HepG2 (cell line): Measurements from ENCODE around the gene GLUD1. TPM values are rescaled to one million over a fixed set of nuclear protein-coding genes. Genes with fewer than 3 reads are reported as not detected.
"Not testable (repeated sequence)": the region's sequence is repeated elsewhere in the genome, so short reads cannot be mapped to it uniquely, and the experiment has no call there.

ENCODE experiments used
- ATAC-seq: fragments of 200-7000 bp; cut with Tn5 transposase; 3 replicates; pipeline ENCODE4 v1.9.1; 2020; ENCODE audit warnings: mild to moderate bottlenecking, moderate library complexity
- BruUV-seq: library from RNA; stranded (reverse); fragments of 400-500 nt; replicated peaks from 2 replicates; lab custom pipeline; 2021; lab: Mats Ljungman, UMichigan
- CTCF ChIA-PET: fragments of 300-600 bp; formaldehyde crosslinking; extraction: SDS; loops from one replicate; lab custom pipeline; 2021; ENCODE audit warnings: low total read pairs, inconsistent platforms, low intra/inter-chr PET ratio; lab: Yijun Ruan, JAX
- POLR2A ChIA-PET: fragments of 350-600 bp; sonication (Branson Sonifier 250); formaldehyde crosslinking; loops from one replicate; lab custom pipeline; 2020; ENCODE audit warnings: antibody characterized with exemption, inconsistent platforms; lab: Yijun Ruan, JAX
- DNase-seq: peaks from one replicate; pipeline ENCODE4 v3.0.0-alpha.2; 2015; ENCODE audit warnings: low spot score
- FAIRE-seq: peaks from 3 replicates; lab custom pipeline; 2011; peaks lifted over from hg19 to GRCh38; lab: Jason Lieb, UNC
- H2AFZ ChIP-seq: one replicate; pipeline ENCODE4 v1.6.1; 2011; ENCODE audit warnings: low read length, inconsistent platforms
- H3K27ac ChIP-seq: fragments of 300-600 bp; 3 replicates; pipeline ENCODE4 v1.8.0; 2011; ENCODE audit warnings: mixed run types, mild to moderate bottlenecking, mixed read lengths, low read length, inconsistent platforms; ENCODE audit not compliant: insufficient read depth; ENCODE audit errors: extremely low read length
- H3K27me3 ChIP-seq, 2 experiments: fragments of 200-600 bp in 1 of 2; 2 replicates in 1 of 2; 3 replicates in 1 of 2; pipeline versions ENCODE4 v1.6.0 to v1.8.0; 2011; ENCODE audit warnings: low read length in 2 of 2, mild to moderate bottlenecking in 2 of 2, moderate library complexity in 2 of 2, inconsistent platforms in 1 of 2; ENCODE audit not compliant: insufficient read depth in 2 of 2, control insufficient read depth in 1 of 2
- H3K36me3 ChIP-seq, 2 experiments: fragments of 200-600 bp in 1 of 2; replicated peaks in 1 of 2; 2 replicates in 1 of 2; 3 replicates in 1 of 2; pipeline versions ENCODE4 v1.5.1 to v1.8.0; 2011; ENCODE audit warnings: low read length in 2 of 2, inconsistent platforms in 1 of 2; ENCODE audit not compliant: insufficient read depth in 2 of 2, control insufficient read depth in 1 of 2
- H3K4me1 ChIP-seq: 2 replicates; pipeline ENCODE4 v1.5.1; 2012; ENCODE audit warnings: low read length, inconsistent platforms; ENCODE audit not compliant: insufficient read depth
- H3K4me2 ChIP-seq: 2 replicates; pipeline ENCODE4 v1.6.0; 2011; ENCODE audit warnings: low read depth, low read length, inconsistent platforms
- H3K4me3 ChIP-seq, 3 experiments: fragments of 200-600 bp in 1 of 3; sonication (generic), shearing (Covaris generic) in 1 of 3; replicated peaks in 1 of 3; 2 replicates each; pipeline ENCODE4 v1.5.1; 2011 to 2016; ENCODE audit warnings: low read length in 3 of 3, inconsistent platforms in 2 of 3, low read depth in 2 of 3, mild to moderate bottlenecking in 2 of 3, control low read depth in 1 of 3, mixed read lengths in 1 of 3; ENCODE audit not compliant: insufficient read depth in 1 of 3
- H3K79me2 ChIP-seq: one replicate; pipeline ENCODE4 v1.6.1; 2011; ENCODE audit warnings: low read length, inconsistent platforms; ENCODE audit not compliant: insufficient read depth
- H3K9ac ChIP-seq: 2 replicates; pipeline ENCODE4 v1.6.0; 2011; ENCODE audit warnings: mild to moderate bottlenecking, low read depth, low read length, inconsistent platforms; ENCODE audit not compliant: insufficient read depth
- H3K9me3 ChIP-seq: 2 replicates; pipeline ENCODE4 v1.5.1; 2012; ENCODE audit warnings: mild to moderate bottlenecking, low read length
- H4K20me1 ChIP-seq: 2 replicates; pipeline ENCODE4 v1.6.0; 2011; ENCODE audit warnings: inconsistent platforms, mild to moderate bottlenecking, low read length, moderate library complexity; ENCODE audit not compliant: insufficient read depth
- BCL6 ChIP-seq: IDR thresholded peaks from 2 replicates; pipeline ENCODE4 v1.6.1; 2016; ENCODE audit warnings: missing genetic modification reagents, missing compliant biosample characterization
- SOX13 ChIP-seq, 3 experiments: fragments of 450-650 bp in 1 of 3; sonication (generic) in 1 of 3; formaldehyde crosslinking in 1 of 3; IDR thresholded peaks in 2 of 3; conservative IDR thresholded peaks in 1 of 3; 2 replicates each; pipeline versions ENCODE4 v1.5.0 to v1.6.1; 2016 to 2020; ENCODE audit warnings: antibody characterized with exemption in 1 of 3, mild to moderate bottlenecking in 1 of 3, missing compliant biosample characterization in 1 of 3, missing genetic modification reagents in 1 of 3, moderate library complexity in 1 of 3
- SOX6 ChIP-seq, 2 experiments: fragments of 450-650 bp in 1 of 2; sonication (generic) in 1 of 2; formaldehyde crosslinking in 1 of 2; IDR thresholded peaks; 2 replicates each; pipeline versions ENCODE4 v1.4.0 to v1.6.1; 2017 to 2020; ENCODE audit warnings: antibody characterized with exemption in 1 of 2, mild to moderate bottlenecking in 1 of 2, missing genetic modification reagents in 1 of 2
- ZNF362 ChIP-seq: sonication (generic); formaldehyde crosslinking; IDR thresholded peaks from 2 replicates; pipeline ENCODE4 v1.4.0; 2020; ENCODE audit warnings: missing genetic modification reagents, mild to moderate bottlenecking, borderline replicate concordance
- ZNF652 ChIP-seq: IDR thresholded peaks from 2 replicates; pipeline ENCODE4 v1.6.1; 2016; ENCODE audit warnings: low read depth, borderline replicate concordance
- WGBS: methylation state at CpG from one replicate; pipeline ENCODE4 v1.1.6; 2017; ENCODE audit warnings: low lambda C conversion rate; 5-methylcytosine and 5-hydroxymethylcytosine counted together
- in situ Hi-C: cut with HindIII; loops from 2 replicates; pipeline ENCODE4 v1.10.0; 2017; ENCODE audit warnings: low pct_unique_long_range_greater_than_20kb; ENCODE audit not compliant: extremely low pct_ligation_motif_present
- intact Hi-C: fragments of 100-400 bp; cut with micrococcal nuclease; formaldehyde crosslinking; loops from one replicate; pipeline ENCODE4 v1.10.0; 2022; ENCODE audit not compliant: unreplicated experiment
- polyA plus RNA-seq, 8 experiments: library from polyadenylated mRNA; depleted of rRNA in 3 of 8; stranded (reverse) in 7 of 8; unstranded in 1 of 8; fragments of >200 nt; fragmentation: Illumina TruSeq in 4 of 8; extraction: Trizol in 4 of 8; gene quantifications; 2 replicates each; pipeline versions ENCODE4 v1.2.1 to v1.2.3, GENCODE V29; 2011 to 2016; ENCODE audit warnings: low read depth in 4 of 8, missing spikeins in 1 of 8, mixed read lengths in 1 of 8; ENCODE audit not compliant: insufficient read depth in 1 of 8
- total RNA-seq, 5 experiments: library from RNA; depleted of rRNA; stranded (reverse); fragments of >200 nt; fragmentation: Illumina TruSeq; extraction: Trizol; gene quantifications; 2 replicates each; pipeline ENCODE4 v1.2.3, GENCODE V29; 2016; ENCODE audit warnings: low read depth in 1 of 5
- TF ChIP-seq, protein P1 (sequence below): sonication (generic); formaldehyde crosslinking; conservative IDR thresholded peaks from 2 replicates; pipeline ENCODE4 v1.4.0; 2020; ENCODE audit warnings: mild to moderate bottlenecking, missing genetic modification reagents, moderate library complexity

GLUD1 gene
- total and polyA plus RNA-seq, 2 of the 13 experiments (the other 11 are each of a cell fraction or from before 2014, with no cell fraction given) = 301 to 798 TPM

DNA sequence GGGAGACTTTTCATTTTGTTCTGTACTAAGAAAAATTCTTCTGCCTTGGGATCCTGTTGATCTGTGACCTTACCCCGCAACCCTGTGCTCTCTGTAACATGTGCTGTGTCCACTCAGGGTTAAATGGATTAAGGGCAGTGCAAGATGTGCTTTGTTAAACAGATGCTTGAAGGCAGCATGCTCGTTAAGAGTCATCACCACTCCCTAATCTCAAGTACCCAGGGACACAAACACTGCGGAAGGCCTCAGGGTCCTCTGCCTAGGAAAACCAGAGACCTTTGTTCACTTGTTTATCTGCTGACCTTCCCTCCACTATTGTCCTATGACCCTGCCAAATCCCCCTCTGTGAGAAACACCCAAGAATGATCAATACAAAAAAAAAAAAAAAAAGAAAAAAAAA, 13.1 kb downstream of the GLUD1 start:
- TF ChIP-seq SOX6, SOX13 (IDR thresholded peaks at IDR 0.05): not testable (repeated sequence)
- 0 out of 2 replicates have a peak, but pooled peaks have one; percentile 18 for TF ChIP-seq SOX6 (CRISPR knock-in tag; IDR thresholded peaks at IDR 0.05)
- peak; percentile 56; the same call in 1 of the 2 replicates for TF ChIP-seq ZNF652 (CRISPR knock-in tag)
- 0 out of 4 replicates have a peak, but pooled peaks of 1 of the 2 experiments have one; percentile 35 for TF ChIP-seq SOX13 (CRISPR knock-in tag; conservative IDR thresholded peaks at IDR 0.05 in 1 of 2, IDR thresholded peaks at IDR 0.05 in 1 of 2)
- 0 out of 2 replicates have a peak, but pooled peaks have one; percentile 44 for TF ChIP-seq ZNF362 (CRISPR knock-in tag)
- peak; percentile 51 for TF ChIP-seq BCL6 (CRISPR knock-in tag)
- TF ChIP-seq, protein P1, sequence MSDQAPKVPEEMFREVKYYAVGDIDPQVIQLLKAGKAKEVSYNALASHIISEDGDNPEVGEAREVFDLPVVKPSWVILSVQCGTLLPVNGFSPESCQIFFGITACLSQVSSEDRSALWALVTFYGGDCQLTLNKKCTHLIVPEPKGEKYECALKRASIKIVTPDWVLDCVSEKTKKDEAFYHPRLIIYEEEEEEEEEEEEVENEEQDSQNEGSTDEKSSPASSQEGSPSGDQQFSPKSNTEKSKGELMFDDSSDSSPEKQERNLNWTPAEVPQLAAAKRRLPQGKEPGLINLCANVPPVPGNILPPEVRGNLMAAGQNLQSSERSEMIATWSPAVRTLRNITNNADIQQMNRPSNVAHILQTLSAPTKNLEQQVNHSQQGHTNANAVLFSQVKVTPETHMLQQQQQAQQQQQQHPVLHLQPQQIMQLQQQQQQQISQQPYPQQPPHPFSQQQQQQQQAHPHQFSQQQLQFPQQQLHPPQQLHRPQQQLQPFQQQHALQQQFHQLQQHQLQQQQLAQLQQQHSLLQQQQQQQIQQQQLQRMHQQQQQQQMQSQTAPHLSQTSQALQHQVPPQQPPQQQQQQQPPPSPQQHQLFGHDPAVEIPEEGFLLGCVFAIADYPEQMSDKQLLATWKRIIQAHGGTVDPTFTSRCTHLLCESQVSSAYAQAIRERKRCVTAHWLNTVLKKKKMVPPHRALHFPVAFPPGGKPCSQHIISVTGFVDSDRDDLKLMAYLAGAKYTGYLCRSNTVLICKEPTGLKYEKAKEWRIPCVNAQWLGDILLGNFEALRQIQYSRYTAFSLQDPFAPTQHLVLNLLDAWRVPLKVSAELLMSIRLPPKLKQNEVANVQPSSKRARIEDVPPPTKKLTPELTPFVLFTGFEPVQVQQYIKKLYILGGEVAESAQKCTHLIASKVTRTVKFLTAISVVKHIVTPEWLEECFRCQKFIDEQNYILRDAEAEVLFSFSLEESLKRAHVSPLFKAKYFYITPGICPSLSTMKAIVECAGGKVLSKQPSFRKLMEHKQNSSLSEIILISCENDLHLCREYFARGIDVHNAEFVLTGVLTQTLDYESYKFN (CRISPR knock-in tag) = 0 out of 2 replicates have a peak, but pooled peaks have one; percentile 31
- TF ChIP-seq, all 625 proteins: peak for 6; not testable (repeated sequence) for 619
- H3K27me3 ChIP-seq, CTCF ChIA-PET, POLR2A ChIA-PET, H3K9ac ChIP-seq, H2AFZ ChIP-seq, FAIRE-seq, intact Hi-C loops, BruUV-seq, DNase-seq, ATAC-seq, in situ Hi-C loops, H3K9me3 ChIP-seq, H3K4me3 ChIP-seq: not testable (repeated sequence)
- 69% methylated on average over 1 of the region's 3 CpGs for WGBS
- peaks cover 3 to 23% of the 10 kb centered on the region in 2 experiments for H3K36me3 ChIP-seq
- peak overlapping the region; percentile 67 for H3K27ac ChIP-seq
- H3K79me2 ChIP-seq = peaks cover 75% of the 10 kb centered on the region
- H4K20me1 ChIP-seq = peaks cover 55% of the 10 kb centered on the region
- peak overlapping the region; percentile 53; the same call in 1 of the 2 replicates for H3K4me2 ChIP-seq
- peaks cover 57% of the 10 kb centered on the region for H3K4me1 ChIP-seq

GRCh38 chr10:87080621-87081020, 14.0 kb downstream of the GLUD1 start:
- H3K27me3 ChIP-seq, CTCF ChIA-PET, H2AFZ ChIP-seq, DNase-seq, H3K9ac ChIP-seq, ATAC-seq, POLR2A ChIA-PET, H3K4me2 ChIP-seq, H3K4me3 ChIP-seq, in situ Hi-C loops, intact Hi-C loops, H3K27ac ChIP-seq, BruUV-seq, H3K9me3 ChIP-seq, FAIRE-seq: not testable (repeated sequence)
- Histone ChIP-seq H3K4me1 (peaks cover 47% of the 10 kb centered on the region), H3K79me2 (peaks cover 69% of the 10 kb centered on the region), H4K20me1 (peaks cover 50% of the 10 kb centered on the region), H3K36me3 (peaks cover 3 to 27% of the 10 kb centered on the region in 2 experiments)
- WGBS = 100% methylated on average over 3 of the region's 31 CpGs
